A549 (cell line): ENCODE results near the gene FOXP1. TPM values are rescaled to one million over a fixed set of nuclear protein-coding genes. Genes with fewer than 3 reads are reported as not detected.

Experiments
- ATAC-seq, 2 experiments: fragments of 200-7000 bp in 1 of 2; fragments of >200 bp in 1 of 2; cut with Nextera tagmentation in 1 of 2; cut with Tn5 transposase in 1 of 2; 3 replicates each; pipeline versions ENCODE4 v1.8.0 to v1.9.1; 2018 to 2020; ENCODE audit warnings: mild to moderate bottlenecking in 1 of 2, moderate library complexity in 1 of 2
- CTCF ChIA-PET: fragments of 300-600 bp; sonication (Branson Sonifier 250); formaldehyde crosslinking; extraction: SDS; loops from one replicate; lab custom pipeline; 2021; ENCODE audit warnings: antibody characterized with exemption, inconsistent platforms; lab: Yijun Ruan, JAX
- POLR2A ChIA-PET: fragments of 350-600 bp; formaldehyde crosslinking; extraction: SDS; loops from one replicate; lab custom pipeline; 2021; ENCODE audit warnings: antibody characterized with exemption, inconsistent platforms; lab: Yijun Ruan, JAX
- DNase-seq, 2 experiments: peaks; one replicate each; pipeline versions ENCODE4 v3.0.0 to v3.0.0-alpha.2; 2011 to 2016; ENCODE audit warnings: low read depth in 1 of 2, low spot score in 1 of 2
- FAIRE-seq: peaks from 2 replicates; lab custom pipeline; 2011; peaks lifted over from hg19 to GRCh38; lab: Jason Lieb, UNC
- H3K27ac ChIP-seq, 2 experiments: fragments of >200 bp; sonication (Bioruptor Twin); formaldehyde crosslinking; 3 replicates each; pipeline ENCODE4 v1.5.1; 2016 to 2017
- H3K4me1 ChIP-seq: fragments of >200 bp; sonication (Bioruptor Twin); formaldehyde crosslinking; 3 replicates; pipeline ENCODE4 v1.6.1; 2016
- H3K4me2 ChIP-seq: fragments of >200 bp; sonication (Bioruptor Twin); formaldehyde crosslinking; 3 replicates; pipeline ENCODE4 v1.6.1; 2016
- H3K4me3 ChIP-seq: fragments of >200 bp; sonication (Bioruptor Twin); formaldehyde crosslinking; 3 replicates; pipeline ENCODE4 v1.5.1; 2016
- H3K9me3 ChIP-seq: fragments of >200 bp; sonication (Bioruptor Twin); formaldehyde crosslinking; 3 replicates; pipeline ENCODE4 v1.6.1; 2016
- BCL3 ChIP-seq: fragments of >200 bp; sonication (Bioruptor Twin); formaldehyde crosslinking; IDR thresholded peaks from 3 replicates; pipeline ENCODE4 v1.6.1; 2016
- CHD2 ChIP-seq: fragments of 150-350 bp; IDR thresholded peaks from 2 replicates; pipeline ENCODE4 v1.6.1; 2014; ENCODE audit warnings: low read length; ENCODE audit not compliant: partially characterized antibody
- CHD4 ChIP-seq: fragments of 200-600 bp; sonication (generic); IDR thresholded peaks from 2 replicates; pipeline ENCODE4 v1.6.1; 2016; ENCODE audit warnings: antibody characterized with exemption, mild to moderate bottlenecking, borderline replicate concordance
- CTCF ChIP-seq: fragments of >200 bp; sonication (Bioruptor Twin); formaldehyde crosslinking; IDR thresholded peaks from 3 replicates; pipeline ENCODE4 v1.5.1; 2016
- EP300 ChIP-seq, 2 experiments: fragments of >200 bp; sonication (Bioruptor Twin); formaldehyde crosslinking; IDR thresholded peaks; 2 replicates in 1 of 2; 3 replicates in 1 of 2; pipeline ENCODE4 v1.6.1; 2016 to 2017
- FOSL2 ChIP-seq, 2 experiments: fragments of 450-650 bp in 1 of 2; fragments of >200 bp in 1 of 2; sonication (Bioruptor Twin) in 1 of 2; formaldehyde crosslinking; IDR thresholded peaks; 2 replicates each; pipeline versions ENCODE4 v1.5.0 to v1.6.1; 2016 to 2020; ENCODE audit warnings: mild to moderate bottlenecking in 1 of 2, moderate library complexity in 1 of 2
- FOXS1 ChIP-seq: fragments of 250-450 bp; sonication (Bioruptor Pico); IDR thresholded peaks from 2 replicates; pipeline ENCODE4 v1.5.0; 2020; ENCODE audit warnings: mild to moderate bottlenecking, moderate library complexity
- HDAC2 ChIP-seq: fragments of 200-600 bp; sonication (generic); IDR thresholded peaks from 2 replicates; pipeline ENCODE4 v1.6.1; 2016
- HEYL ChIP-seq: fragments of 250-450 bp; sonication (Bioruptor Pico); IDR thresholded peaks from 2 replicates; pipeline ENCODE4 v1.8.0; 2021; ENCODE audit warnings: mild to moderate bottlenecking, moderate library complexity
- HOXA7 ChIP-seq: fragments of 250-450 bp; sonication (Bioruptor Pico); IDR thresholded peaks from 2 replicates; pipeline ENCODE4 v1.5.0; 2020; ENCODE audit warnings: mild to moderate bottlenecking, moderate library complexity
- JUNB ChIP-seq: fragments of >200 bp; sonication (Bioruptor Twin); formaldehyde crosslinking; IDR thresholded peaks from 2 replicates; pipeline ENCODE4 v1.6.1; 2016
- KDM1A ChIP-seq: fragments of 200-600 bp; sonication (generic); IDR thresholded peaks from 2 replicates; pipeline ENCODE4 v1.6.1; 2016; ENCODE audit warnings: low read depth, mild to moderate bottlenecking
- MAFK ChIP-seq: fragments of 450-650 bp; IDR thresholded peaks from 2 replicates; pipeline ENCODE4 v1.6.1; 2014; ENCODE audit not compliant: partially characterized antibody
- NPAS2 ChIP-seq: fragments of 250-450 bp; sonication (Bioruptor Pico); IDR thresholded peaks from 2 replicates; pipeline ENCODE4 v1.8.0; 2022; ENCODE audit warnings: mild to moderate bottlenecking, moderate library complexity, borderline replicate concordance
- NR3C1 ChIP-seq: fragments of >200 bp; sonication (Bioruptor Twin); formaldehyde crosslinking; IDR thresholded peaks from 3 replicates; pipeline ENCODE4 v1.6.1; 2017
- POLR2AphosphoS2 ChIP-seq: conservative IDR thresholded peaks from 2 replicates; pipeline ENCODE4 v1.6.1; 2012; ENCODE audit warnings: low read length, improper control_type of control experiment, inconsistent platforms
- RARB ChIP-seq: fragments of 250-450 bp; sonication (Bioruptor Pico); IDR thresholded peaks from 2 replicates; pipeline ENCODE4 v1.8.0; 2021; ENCODE audit warnings: mild to moderate bottlenecking, moderate library complexity
- RNF2 ChIP-seq: fragments of 200-600 bp; sonication (generic); IDR thresholded peaks from 2 replicates; pipeline ENCODE4 v1.6.1; 2016; ENCODE audit warnings: low read depth, mild to moderate bottlenecking, antibody characterized with exemption, moderate library complexity, borderline replicate concordance
- SMC3 ChIP-seq: fragments of >200 bp; sonication (Bioruptor Twin); formaldehyde crosslinking; IDR thresholded peaks from 3 replicates; pipeline ENCODE4 v1.6.1; 2018; ENCODE audit warnings: inconsistent platforms
- SREBF2 ChIP-seq: fragments of 450-650 bp; IDR thresholded peaks from 2 replicates; pipeline ENCODE4 v1.6.1; 2014; ENCODE audit warnings: mild to moderate bottlenecking, moderate library complexity
- TFCP2L1 ChIP-seq: fragments of 250-450 bp; sonication (Bioruptor Pico); IDR thresholded peaks from 2 replicates; pipeline ENCODE4 v1.5.0; 2021; ENCODE audit warnings: mild to moderate bottlenecking
- ZFP36 ChIP-seq: fragments of 450-650 bp; IDR thresholded peaks from 2 replicates; pipeline ENCODE4 v1.6.1; 2014; ENCODE audit warnings: borderline replicate concordance; ENCODE audit not compliant: partially characterized antibody
- ZSCAN20 ChIP-seq: fragments of 250-450 bp; sonication (Bioruptor Pico); IDR thresholded peaks from 2 replicates; pipeline ENCODE4 v1.8.0; 2022; ENCODE audit warnings: mild to moderate bottlenecking, moderate library complexity
- WGBS: methylation state at CpG from one replicate; pipeline ENCODE4 v1.1.6; 2017; ENCODE audit errors: missing lambda C conversion rate; 5-methylcytosine and 5-hydroxymethylcytosine counted together
- polyA plus RNA-seq, 4 experiments: library from polyadenylated mRNA; depleted of rRNA in 3 of 4; stranded (reverse); fragments of >200 nt; fragmentation: RNase III in 1 of 4; extraction: RNeasy Plus Mini Kit Qiagen cat#74134 plus additional on column Dnase treatment in 1 of 4; gene quantifications; 2 replicates in 3 of 4; 3 replicates in 1 of 4; pipeline ENCODE4 v1.2.3, GENCODE V29; 2011 to 2017

FOXP1 gene
- polyA plus RNA-seq, 2 of the 4 experiments (the other 2 are of a cell fraction): 12.8 to 13.9 TPM

GRCh38 chr3:71406972-71407810 lies 176.3 kb downstream of the FOXP1 start (continued):
- no peak for TF ChIP-seq BCL3

GRCh38 chr3:71402911-71403310 lies 180.6 kb downstream of the FOXP1 start:
- no peak for DNase-seq
- H3K9me3 ChIP-seq: no peaks in the 10 kb centered on the region
- no peak for TF ChIP-seq RARB (CRISPR knock-in tag)
- TF ChIP-seq ZFP36: no peak
- TF ChIP-seq SMC3: no peak
- TF ChIP-seq RNF2: no peak
- TF ChIP-seq MAFK: no peak
- TF ChIP-seq, all 56 proteins: peak for 0
- no peak overlapping the region for H3K4me2 ChIP-seq
- CTCF ChIA-PET: no interaction called here
- H3K27ac ChIP-seq: no peak overlapping the region
- POLR2A ChIA-PET: no interaction called here
- ATAC-seq (no peak), FAIRE-seq (no peak)
- H3K4me1 ChIP-seq: peaks cover 5% of the 10 kb centered on the region; the same call in 2 of the 3 replicates
- H3K4me3 ChIP-seq: no peak overlapping the region
- WGBS: 84% methylated on average over 2 of the region's 2 CpGs

GRCh38 chr3:71402280-71402679 lies 181.2 kb downstream of the FOXP1 start:
- FAIRE-seq: no peak
- WGBS: 82% methylated on average over 4 of the region's 4 CpGs

GRCh38 chr3:71401695-71402231 lies 181.8 kb downstream of the FOXP1 start:
- Histone ChIP-seq H3K4me1 (peaks cover 9% of the 10 kb centered on the region; the same call in 2 of the 3 replicates), H3K4me2 (no peak overlapping the region), H3K4me3 (no peak overlapping the region), H3K9me3 (no peaks in the 10 kb centered on the region), H3K27ac (no peak overlapping the region)
- POLR2A ChIA-PET: no interaction called here
- TF ChIP-seq CHD4 (no peak), SREBF2 (no peak), HDAC2 (no peak), BCL3 (no peak), FOSL2 (IDR thresholded peaks at IDR 0.05) (no peak), FOSL2 (CRISPR knock-in tag; IDR thresholded peaks at IDR 0.05) (no peak), CHD2 (no peak), POLR2AphosphoS2 (no peak), ZSCAN20 (CRISPR knock-in tag) (no peak), EP300 (IDR thresholded peaks at IDR 0.05) (no peak), CTCF (no peak), TFCP2L1 (CRISPR knock-in tag) (no peak), KDM1A (no peak), NPAS2 (CRISPR knock-in tag) (no peak), FOXS1 (CRISPR knock-in tag) (no peak), RARB (CRISPR knock-in tag) (no peak), JUNB (no peak), HOXA7 (CRISPR knock-in tag) (no peak), NR3C1 (no peak), HEYL (CRISPR knock-in tag) (no peak)
- CTCF ChIA-PET: interaction anchor here (2.2 kb wide), 1 partner anchor 8 kb away, joined by 6 read pairs; no protein-coding TSS in a partner anchor
- DNase-seq: no peak
- ATAC-seq: no peak
- 92% methylated on average over 12 of the region's 12 CpGs for WGBS
- no peak for FAIRE-seq

More at GRCh38 chr3:71402280-71402679, 181.2 kb downstream of the FOXP1 start:
- Histone ChIP-seq H3K9me3 (no peaks in the 10 kb centered on the region), H3K4me1 (peaks cover 7% of the 10 kb centered on the region; the same call in 2 of the 3 replicates), H3K27ac (no peak overlapping the region), H3K4me2 (no peak overlapping the region), H3K4me3 (no peak overlapping the region)
- TF ChIP-seq CHD2: no peak
- DNase-seq: no peak
- CTCF ChIA-PET: interaction anchor here (2.2 kb wide), 1 partner anchor 8 kb away, joined by 6 read pairs; no protein-coding TSS in a partner anchor
- no peak for ATAC-seq
- POLR2A ChIA-PET: no interaction called here
